HG02943 (cell line): ENCODE data around the gene POLR2J.

ENCODE experiments used
- ATAC-seq: cut with Tn5 transposase; IDR thresholded peaks from one replicate; pipeline ENCODE4 v1.9.1; 2021; ENCODE audit warnings: mild to moderate bottlenecking, low read depth, moderate library complexity; ENCODE audit not compliant: unreplicated experiment

Gene POLR2J

GRCh38 chr7:102444961-102445673, 33.6 kb downstream of the POLR2J start:
- ATAC-seq = peak; percentile 33

- ATAC-seq = no peak
Measured at GRCh38 chr7:102439963-102440795, 38.5 kb downstream of the POLR2J start.

GRCh38 chr7:102436118-102436517, 42.6 kb downstream of the POLR2J start:
- no peak for ATAC-seq

- ATAC-seq = peak; percentile 2
Measured at GRCh38 chr7:102434039-102434486, 44.7 kb downstream of the POLR2J start.

- ATAC-seq = peak; percentile 50
Measured at GRCh38 chr7:102433219-102434038, 45.3 kb downstream of the POLR2J start, which contains the start of gene ORAI2. TSS of gene ORAI2 (plus strand) at chr7:102433575. CDS start at chr7:102438957, 5,382 bp downstream.

GRCh38 chr7:102432442-102433218, 46.1 kb downstream of the POLR2J start:
- peak; percentile 26 for ATAC-seq

- ATAC-seq = no peak
Measured at GRCh38 chr7:102431617-102432298, 47.0 kb downstream of the POLR2J start.

GRCh38 chr7:102429141-102429899, 49.4 kb downstream of the POLR2J start:
- ATAC-seq = no peak

GRCh38 chr7:102427019-102427405, 51.7 kb downstream of the POLR2J start:
- no peak for ATAC-seq

- peak; percentile 44 for ATAC-seq
Measured at GRCh38 chr7:102426268-102427018, 52.3 kb downstream of the POLR2J start.

- peak; percentile 54 for ATAC-seq
Measured at GRCh38 chr7:102425639-102426267, 53.0 kb downstream of the POLR2J start.

- ATAC-seq = no peak
Measured at GRCh38 chr7:102424787-102425218, 53.9 kb downstream of the POLR2J start.

GRCh38 chr7:102424129-102424551, 54.6 kb downstream of the POLR2J start:
- ATAC-seq = no peak
